ENCODE measurements around the gene TNNC1. TPM values are rescaled to one million over a fixed set of nuclear protein-coding genes. Genes with fewer than 3 reads are reported as not detected.

Gene TNNC1
- total and polyA plus RNA-seq, 2 donors (not counting 1 experiment from before 2014, with no cell fraction given) = 0.33 to 0.69 TPM

DNA sequence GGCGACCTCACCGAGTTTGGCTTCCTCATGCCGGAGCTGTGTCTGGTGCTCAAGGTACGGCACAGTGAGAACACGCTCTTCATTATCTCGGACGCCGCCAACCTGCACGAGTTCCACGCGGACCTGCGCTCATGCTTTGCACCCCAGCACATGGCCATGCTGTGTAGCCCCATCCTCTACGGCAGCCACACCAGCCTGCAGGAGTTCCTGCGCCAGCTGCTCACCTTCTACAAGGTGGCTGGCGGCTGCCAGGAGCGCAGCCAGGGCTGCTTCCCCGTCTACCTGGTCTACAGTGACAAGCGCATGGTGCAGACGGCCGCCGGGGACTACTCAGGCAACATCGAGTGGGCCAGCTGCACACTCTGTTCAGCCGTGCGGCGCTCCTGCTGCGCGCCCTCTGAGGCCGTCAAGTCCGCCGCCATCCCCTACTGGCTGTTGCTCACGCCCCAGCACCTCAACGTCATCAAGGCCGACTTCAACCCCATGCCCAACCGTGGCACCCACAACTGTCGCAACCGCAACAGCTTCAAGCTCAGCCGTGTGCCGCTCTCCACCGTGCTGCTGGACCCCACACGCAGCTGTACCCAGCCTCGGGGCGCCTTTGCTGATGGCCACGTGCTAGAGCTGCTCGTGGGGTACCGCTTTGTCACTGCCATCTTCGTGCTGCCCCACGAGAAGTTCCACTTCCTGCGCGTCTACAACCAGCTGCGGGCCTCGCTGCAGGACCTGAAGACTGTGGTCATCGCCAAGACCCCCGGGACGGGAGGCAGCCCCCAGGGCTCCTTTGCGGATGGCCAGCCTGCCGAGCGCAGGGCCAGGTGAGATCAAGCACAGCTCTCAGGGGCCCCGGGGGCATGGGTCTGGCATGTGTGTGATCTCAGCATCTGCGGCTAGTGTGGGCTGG is 34.2 kb upstream of the TNNC1 start:
- Histone ChIP-seq H3K9ac (ENCODE audit: insufficient read depth, low read length) (no peak overlapping the region), H3K9me3 (ENCODE audit: control insufficient read depth, insufficient read depth, low read depth, low read length) (no peaks in the 10 kb centered on the region), H3K4me3 (replicated peaks in 1 of 4; ENCODE audit: control extremely low read depth in 1 of 4, insufficient read depth in 1 of 4, low read depth in 3 of 4, low read length in 4 of 4) (no peak overlapping the region), H3K4me2 (ENCODE audit: extremely low read depth, insufficient read depth, low read length) (no peak overlapping the region), H3K4me1 (ENCODE audit: control insufficient read depth, extremely low read depth, insufficient read depth, low read length) (peaks cover 16% of the 10 kb centered on the region), H3K27me3 (ENCODE audit: control insufficient read depth, insufficient read depth, low read length) (no peaks in the 10 kb centered on the region), H3K79me2 (ENCODE audit: control insufficient read depth, insufficient read depth, low read length) (no peaks in the 10 kb centered on the region), H4K20me1 (ENCODE audit: control insufficient read depth, extremely low read depth, insufficient read depth, low read length) (no peaks in the 10 kb centered on the region), H3K36me3 (ENCODE audit: control insufficient read depth, insufficient read depth, low read length) (peaks cover 59% of the 10 kb centered on the region), H2AFZ (ENCODE audit: low read length) (no peak overlapping the region), H3K27ac (ENCODE audit: insufficient read depth, low read length) (no peak overlapping the region)
- no peak for TF ChIP-seq EZH2 (IDR thresholded peaks at IDR 0.05; ENCODE audit: low read length, missing control alignments)
- TF ChIP-seq, protein P1, sequence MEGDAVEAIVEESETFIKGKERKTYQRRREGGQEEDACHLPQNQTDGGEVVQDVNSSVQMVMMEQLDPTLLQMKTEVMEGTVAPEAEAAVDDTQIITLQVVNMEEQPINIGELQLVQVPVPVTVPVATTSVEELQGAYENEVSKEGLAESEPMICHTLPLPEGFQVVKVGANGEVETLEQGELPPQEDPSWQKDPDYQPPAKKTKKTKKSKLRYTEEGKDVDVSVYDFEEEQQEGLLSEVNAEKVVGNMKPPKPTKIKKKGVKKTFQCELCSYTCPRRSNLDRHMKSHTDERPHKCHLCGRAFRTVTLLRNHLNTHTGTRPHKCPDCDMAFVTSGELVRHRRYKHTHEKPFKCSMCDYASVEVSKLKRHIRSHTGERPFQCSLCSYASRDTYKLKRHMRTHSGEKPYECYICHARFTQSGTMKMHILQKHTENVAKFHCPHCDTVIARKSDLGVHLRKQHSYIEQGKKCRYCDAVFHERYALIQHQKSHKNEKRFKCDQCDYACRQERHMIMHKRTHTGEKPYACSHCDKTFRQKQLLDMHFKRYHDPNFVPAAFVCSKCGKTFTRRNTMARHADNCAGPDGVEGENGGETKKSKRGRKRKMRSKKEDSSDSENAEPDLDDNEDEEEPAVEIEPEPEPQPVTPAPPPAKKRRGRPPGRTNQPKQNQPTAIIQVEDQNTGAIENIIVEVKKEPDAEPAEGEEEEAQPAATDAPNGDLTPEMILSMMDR (conservative IDR thresholded peaks at IDR 0.05 in 1 of 2, IDR thresholded peaks at IDR 0.05 in 1 of 2; ENCODE audit: low read depth in 1 of 2, low read length in 2 of 2) = no peak
- no peak for DNase-seq (ENCODE audit: low read depth in 2 of 2)

DNA sequence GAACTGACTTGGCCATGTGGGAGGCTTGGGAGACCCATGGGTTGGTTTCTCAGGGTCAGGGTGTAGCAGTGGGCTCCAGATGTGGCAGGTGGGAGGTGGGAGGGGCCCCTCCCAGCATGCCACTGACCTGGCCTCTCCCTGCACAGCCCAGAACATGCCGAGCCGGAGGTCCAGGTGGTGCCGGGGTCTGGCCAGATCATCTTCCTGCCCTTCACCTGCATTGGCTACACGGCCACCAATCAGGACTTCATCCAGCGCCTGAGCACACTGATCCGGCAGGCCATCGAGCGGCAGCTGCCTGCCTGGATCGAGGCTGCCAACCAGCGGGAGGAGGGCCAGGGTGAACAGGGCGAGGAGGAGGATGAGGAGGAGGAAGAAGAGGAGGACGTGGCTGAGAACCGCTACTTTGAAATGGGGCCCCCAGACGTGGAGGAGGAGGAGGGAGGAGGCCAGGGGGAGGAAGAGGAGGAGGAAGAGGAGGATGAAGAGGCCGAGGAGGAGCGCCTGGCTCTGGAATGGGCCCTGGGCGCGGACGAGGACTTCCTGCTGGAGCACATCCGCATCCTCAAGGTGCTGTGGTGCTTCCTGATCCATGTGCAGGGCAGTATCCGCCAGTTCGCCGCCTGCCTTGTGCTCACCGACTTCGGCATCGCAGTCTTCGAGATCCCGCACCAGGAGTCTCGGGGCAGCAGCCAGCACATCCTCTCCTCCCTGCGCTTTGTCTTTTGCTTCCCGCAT is 33.4 kb upstream of the TNNC1 start:
- TF ChIP-seq EZH2 (IDR thresholded peaks at IDR 0.05; ENCODE audit: low read length, missing control alignments) = no peak
- TF ChIP-seq, protein P1 (conservative IDR thresholded peaks at IDR 0.05 in 1 of 2, IDR thresholded peaks at IDR 0.05 in 1 of 2; ENCODE audit: low read depth in 1 of 2, low read length in 2 of 2) = no peak
- no peak for DNase-seq (ENCODE audit: low read depth in 2 of 2)
- no peaks in the 10 kb centered on the region for H3K79me2 ChIP-seq (ENCODE audit: control insufficient read depth, insufficient read depth, low read length)
- peaks cover 20% of the 10 kb centered on the region for H3K4me1 ChIP-seq (ENCODE audit: control insufficient read depth, extremely low read depth, insufficient read depth, low read length)
- H3K9ac ChIP-seq (ENCODE audit: insufficient read depth, low read length) = no peak overlapping the region
- H3K27ac ChIP-seq (ENCODE audit: insufficient read depth, low read length) = no peak overlapping the region
- H4K20me1 ChIP-seq (ENCODE audit: control insufficient read depth, extremely low read depth, insufficient read depth, low read length) = no peaks in the 10 kb centered on the region
- H3K27me3 ChIP-seq (ENCODE audit: control insufficient read depth, insufficient read depth, low read length) = no peaks in the 10 kb centered on the region
- no peak overlapping the region for H3K4me2 ChIP-seq (ENCODE audit: extremely low read depth, insufficient read depth, low read length)
- no peak overlapping the region for H2AFZ ChIP-seq (ENCODE audit: low read length)
- H3K4me3 ChIP-seq (replicated peaks in 1 of 4; ENCODE audit: control extremely low read depth in 1 of 4, insufficient read depth in 1 of 4, low read depth in 3 of 4, low read length in 4 of 4) = no peak overlapping the region
- no peaks in the 10 kb centered on the region for H3K9me3 ChIP-seq (ENCODE audit: control insufficient read depth, insufficient read depth, low read depth, low read length)
- H3K36me3 ChIP-seq (ENCODE audit: control insufficient read depth, insufficient read depth, low read length) = peaks cover 60% of the 10 kb centered on the region
